HL-60/S4 treated with retinoic acid at 250 ng/mL for 4 days and 3 days (cell line): ENCODE data around the gene CFTR.
"Not testable (repeated sequence)": the region's sequence is repeated elsewhere in the genome, so short reads cannot be mapped to it uniquely, and the experiment has no call there.

ENCODE experiments used
- in situ Hi-C: fragments of 300-500 bp; cut with MboI; formaldehyde crosslinking; loops from 2 replicates; pipeline ENCODE4 v1.7.0; 2022; ENCODE audit warnings: low sequenced_read_pairs

Gene CFTR

GRCh38 chr7:117683430-117684175 lies 203.8 kb downstream of the CFTR start:
- in situ Hi-C loops, result no loop called here

GRCh38 chr7:117685795-117686194 lies 206.0 kb downstream of the CFTR start:
- in situ Hi-C loops, result no loop called here

GRCh38 chr7:117686311-117686935 lies 206.6 kb downstream of the CFTR start:
- in situ Hi-C loops, result no loop called here

GRCh38 chr7:117688126-117688525 lies 208.3 kb downstream of the CFTR start:
- in situ Hi-C loops, result no loop called here

GRCh38 chr7:117689406-117689805 lies 209.6 kb downstream of the CFTR start:
- in situ Hi-C loops, result no loop called here

- in situ Hi-C loops, result no loop called here
These were observed 210.3 kb downstream of the CFTR start for GRCh38 chr7:117690147-117690546.

GRCh38 chr7:117692338-117692737 lies 212.5 kb downstream of the CFTR start:
- in situ Hi-C loops, result no loop called here

- in situ Hi-C loops, result no loop called here
These were observed 218.2 kb downstream of the CFTR start for GRCh38 chr7:117698018-117698417.

- in situ Hi-C loops, result no loop called here
These were observed 224.2 kb downstream of the CFTR start for GRCh38 chr7:117704063-117704462.

GRCh38 chr7:117705630-117706029 lies 225.8 kb downstream of the CFTR start:
- in situ Hi-C loops, result no loop called here

- in situ Hi-C loops, result no loop called here
These were observed 226.4 kb downstream of the CFTR start for GRCh38 chr7:117706210-117706609.

GRCh38 chr7:117707080-117707479 lies 227.3 kb downstream of the CFTR start:
- in situ Hi-C loops, result no loop called here

- in situ Hi-C loops, result not testable (repeated sequence)
These were observed 228.3 kb downstream of the CFTR start for GRCh38 chr7:117708173-117708572.

- in situ Hi-C loops, result no loop called here
These were observed 231.7 kb downstream of the CFTR start for GRCh38 chr7:117711556-117711955.

- in situ Hi-C loops, result no loop called here
These were observed 236.1 kb downstream of the CFTR start for GRCh38 chr7:117715784-117716445.

GRCh38 chr7:117716707-117717299 lies 237.0 kb downstream of the CFTR start:
- in situ Hi-C loops, result no loop called here

- in situ Hi-C loops, result no loop called here
These were observed 237.5 kb downstream of the CFTR start for GRCh38 chr7:117717357-117717756.
